ENCODE data around the gene CLNK.

DNA sequence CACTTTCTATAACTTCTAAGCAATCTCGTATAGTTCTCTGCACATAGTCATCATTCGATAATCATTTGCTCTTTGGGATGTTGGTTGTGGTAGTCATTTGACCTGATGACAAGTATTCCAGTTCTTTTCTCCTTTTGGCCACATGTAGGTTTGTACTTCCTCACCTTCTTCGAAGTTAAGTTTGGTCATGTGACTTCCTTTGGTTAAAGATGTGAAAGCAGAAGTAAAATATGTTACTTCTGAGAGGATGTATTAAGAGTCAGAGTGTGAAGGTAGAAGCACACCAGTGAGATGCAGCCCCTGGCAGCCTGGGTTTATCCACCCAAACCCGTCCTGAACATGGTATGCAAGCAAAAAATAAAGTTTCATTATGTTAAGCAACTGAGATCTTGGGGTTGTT, 178.5 kb downstream of the CLNK start:
- TF ChIP-seq, protein P1, sequence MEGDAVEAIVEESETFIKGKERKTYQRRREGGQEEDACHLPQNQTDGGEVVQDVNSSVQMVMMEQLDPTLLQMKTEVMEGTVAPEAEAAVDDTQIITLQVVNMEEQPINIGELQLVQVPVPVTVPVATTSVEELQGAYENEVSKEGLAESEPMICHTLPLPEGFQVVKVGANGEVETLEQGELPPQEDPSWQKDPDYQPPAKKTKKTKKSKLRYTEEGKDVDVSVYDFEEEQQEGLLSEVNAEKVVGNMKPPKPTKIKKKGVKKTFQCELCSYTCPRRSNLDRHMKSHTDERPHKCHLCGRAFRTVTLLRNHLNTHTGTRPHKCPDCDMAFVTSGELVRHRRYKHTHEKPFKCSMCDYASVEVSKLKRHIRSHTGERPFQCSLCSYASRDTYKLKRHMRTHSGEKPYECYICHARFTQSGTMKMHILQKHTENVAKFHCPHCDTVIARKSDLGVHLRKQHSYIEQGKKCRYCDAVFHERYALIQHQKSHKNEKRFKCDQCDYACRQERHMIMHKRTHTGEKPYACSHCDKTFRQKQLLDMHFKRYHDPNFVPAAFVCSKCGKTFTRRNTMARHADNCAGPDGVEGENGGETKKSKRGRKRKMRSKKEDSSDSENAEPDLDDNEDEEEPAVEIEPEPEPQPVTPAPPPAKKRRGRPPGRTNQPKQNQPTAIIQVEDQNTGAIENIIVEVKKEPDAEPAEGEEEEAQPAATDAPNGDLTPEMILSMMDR (IDR thresholded peaks at IDR 0.05): no peak
- TF ChIP-seq POLR2A (IDR thresholded peaks at IDR 0.05): no peak
- TF ChIP-seq POLR2AphosphoS5 (IDR thresholded peaks at IDR 0.05; ENCODE audit: insufficient read depth in 1 of 2, low read depth in 1 of 2): no peak
